DND-41 (cell line): Measurements from ENCODE around the gene SPRYD3.

Source experiments
- ATAC-seq: fragments of 200-7000 bp; cut with Tn5 transposase; 3 replicates; pipeline ENCODE4 v1.9.1; 2021; ENCODE audit warnings: low read depth; ENCODE audit not compliant: insufficient read depth
- DNase-seq: peaks from one replicate; pipeline ENCODE4 v3.0.0-alpha.2; 2020
- H2AFZ ChIP-seq: 2 replicates; pipeline ENCODE4 v1.6.0; 2012; ENCODE audit warnings: low read depth, low read length
- H3K27ac ChIP-seq: 2 replicates; pipeline ENCODE4 v1.5.1; 2012; ENCODE audit warnings: low read length, inconsistent platforms
- H3K27me3 ChIP-seq: fragments of 200-600 bp; sonication (generic); 2 replicates; pipeline ENCODE4 v1.6.0; 2012; ENCODE audit warnings: low read length, mild to moderate bottlenecking, inconsistent platforms; ENCODE audit not compliant: insufficient read depth, poor library complexity
- H3K36me3 ChIP-seq: 2 replicates; pipeline ENCODE4 v1.5.1; 2012; ENCODE audit warnings: low read length, inconsistent platforms; ENCODE audit not compliant: insufficient read depth
- H3K4me1 ChIP-seq: 2 replicates; pipeline ENCODE4 v1.5.1; 2012; ENCODE audit warnings: mild to moderate bottlenecking, low read length; ENCODE audit not compliant: insufficient read depth
- H3K4me2 ChIP-seq: 2 replicates; pipeline ENCODE4 v1.6.0; 2012; ENCODE audit warnings: mild to moderate bottlenecking, moderate library complexity, low read length, inconsistent platforms; ENCODE audit not compliant: insufficient read depth
- H3K4me3 ChIP-seq, 2 experiments: fragments of 200-600 bp in 1 of 2; shearing (Covaris generic) in 1 of 2; 2 replicates each; pipeline ENCODE4 v1.5.1; 2012 to 2016; ENCODE audit warnings: inconsistent platforms in 2 of 2, low read length in 2 of 2, mild to moderate bottlenecking in 2 of 2, low read depth in 1 of 2, moderate library complexity in 1 of 2
- H3K79me2 ChIP-seq: 2 replicates; pipeline ENCODE4 v1.6.0; 2012; ENCODE audit warnings: low read length, inconsistent platforms; ENCODE audit not compliant: insufficient read depth
- H3K9ac ChIP-seq: 2 replicates; pipeline ENCODE4 v1.6.0; 2012; ENCODE audit warnings: low read depth, mild to moderate bottlenecking, inconsistent platforms, low read length, moderate library complexity
- H3K9me3 ChIP-seq: 2 replicates; pipeline ENCODE4 v1.5.1; 2012; ENCODE audit warnings: low read length, moderate library complexity, mild to moderate bottlenecking, inconsistent platforms; ENCODE audit not compliant: insufficient read depth, severe bottlenecking
- H4K20me1 ChIP-seq: 2 replicates; pipeline ENCODE4 v1.6.0; 2012; ENCODE audit warnings: low read length; ENCODE audit not compliant: insufficient read depth
- CTCF ChIP-seq: IDR thresholded peaks from 2 replicates; pipeline ENCODE4 v1.5.1; 2012; ENCODE audit warnings: borderline replicate concordance, low read length, moderate library complexity, mild to moderate bottlenecking; ENCODE audit not compliant: poor library complexity, severe bottlenecking; ENCODE audit errors: extremely low read depth
- EZH2 ChIP-seq: IDR thresholded peaks from 3 replicates; pipeline ENCODE4 v1.6.1; 2012; ENCODE audit warnings: borderline replicate concordance, low read depth, mild to moderate bottlenecking, moderate library complexity, low read length, inconsistent platforms; ENCODE audit not compliant: severe bottlenecking

Gene SPRYD3

DNA sequence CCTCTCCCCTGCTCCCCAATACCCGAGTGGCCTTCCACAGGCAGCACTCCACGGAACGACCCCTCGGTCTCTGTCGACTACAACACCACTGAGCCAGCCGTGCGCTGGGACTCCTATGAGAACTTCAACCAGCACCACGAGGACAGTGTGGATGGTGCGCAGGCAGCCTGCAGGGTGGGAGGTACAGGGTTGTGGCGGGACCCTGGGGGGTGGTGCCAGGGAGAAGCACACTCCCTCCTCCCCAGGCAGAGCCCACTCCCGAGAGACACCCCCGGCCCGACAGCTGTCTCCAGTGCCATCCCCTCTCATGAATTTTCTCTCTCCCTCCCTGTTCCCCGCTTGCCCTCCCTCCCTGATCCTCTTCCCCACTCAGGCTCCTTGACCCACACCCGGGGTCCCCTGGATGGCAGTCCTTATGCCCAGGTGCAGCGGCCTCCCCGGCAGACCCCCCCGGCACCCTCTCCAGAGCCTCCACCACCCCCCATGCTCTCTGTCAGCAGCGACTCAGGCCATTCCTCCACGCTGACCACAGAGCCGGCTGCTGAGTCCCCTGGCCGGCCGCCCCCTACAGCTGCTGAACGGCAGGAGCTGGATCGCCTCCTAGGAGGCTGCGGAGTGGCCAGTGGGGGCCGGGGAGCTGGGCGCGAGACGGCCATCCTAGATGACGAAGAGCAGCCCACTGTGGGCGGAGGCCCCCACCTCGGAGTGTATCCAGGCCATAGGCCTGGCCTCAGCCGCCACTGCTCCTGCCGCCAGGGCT is 20.3 kb downstream of the SPRYD3 start:
- no peaks in the 10 kb centered on the region for H4K20me1 ChIP-seq
- H3K4me1 ChIP-seq, result no peaks in the 10 kb centered on the region
- no peak overlapping the region for H3K9ac ChIP-seq
- TF ChIP-seq EZH2 (no peak), CTCF (no peak)
- H3K27ac ChIP-seq, result no peak overlapping the region
- DNase-seq, result no peak
- no peaks in the 10 kb centered on the region for H3K79me2 ChIP-seq
- no peak overlapping the region for H2AFZ ChIP-seq
- H3K36me3 ChIP-seq, result no peaks in the 10 kb centered on the region
- H3K9me3 ChIP-seq, result no peaks in the 10 kb centered on the region
- ATAC-seq, result no peak
- no peaks in the 10 kb centered on the region for H3K27me3 ChIP-seq
- H3K4me2 ChIP-seq, result no peak overlapping the region
- no peak overlapping the region for H3K4me3 ChIP-seq

DNA sequence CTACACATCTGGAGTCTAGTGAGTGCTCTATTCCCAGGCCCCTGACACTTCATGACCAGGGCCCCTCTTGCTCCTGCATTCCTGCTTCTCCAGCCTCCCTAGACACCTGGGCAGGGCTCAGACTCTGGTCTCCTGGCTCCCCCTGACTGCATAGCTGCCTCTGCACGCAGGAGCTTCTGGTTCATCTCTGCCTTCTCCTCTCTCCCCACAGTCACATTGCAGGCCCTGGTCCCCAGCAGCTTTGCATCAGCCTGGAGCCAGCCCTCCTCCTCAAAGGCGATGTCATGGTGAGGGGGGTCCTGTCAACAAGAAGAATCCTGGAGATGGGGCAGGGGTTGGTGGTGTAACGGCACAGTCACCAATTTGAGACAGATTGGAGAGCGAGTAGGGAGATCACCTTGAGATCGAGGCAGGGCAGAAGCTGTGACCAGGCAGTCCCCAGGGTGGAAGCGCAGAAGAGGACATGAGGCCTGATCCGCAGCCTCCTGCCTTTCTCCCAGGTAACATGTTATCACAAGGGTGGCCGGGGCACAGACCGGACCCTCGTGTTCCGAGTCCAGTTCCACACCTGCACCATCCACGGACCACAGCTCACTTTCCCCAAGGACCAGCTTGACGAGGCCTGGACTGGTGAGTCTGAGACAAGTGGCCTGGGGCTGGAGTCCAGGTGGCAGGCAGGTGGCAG is 21.2 kb downstream of the SPRYD3 start:
- H3K9ac ChIP-seq, result no peak overlapping the region
- TF ChIP-seq EZH2 (no peak), CTCF (no peak)
- no peak overlapping the region for H3K4me2 ChIP-seq
- DNase-seq (no peak), ATAC-seq (no peak)
- no peaks in the 10 kb centered on the region for H3K27me3 ChIP-seq
- no peak overlapping the region for H3K4me3 ChIP-seq
- no peak overlapping the region for H3K27ac ChIP-seq
- no peaks in the 10 kb centered on the region for H3K4me1 ChIP-seq
- no peaks in the 10 kb centered on the region for H3K79me2 ChIP-seq
- H2AFZ ChIP-seq, result no peak overlapping the region
- no peaks in the 10 kb centered on the region for H3K9me3 ChIP-seq
- no peaks in the 10 kb centered on the region for H3K36me3 ChIP-seq
- no peaks in the 10 kb centered on the region for H4K20me1 ChIP-seq

DNA sequence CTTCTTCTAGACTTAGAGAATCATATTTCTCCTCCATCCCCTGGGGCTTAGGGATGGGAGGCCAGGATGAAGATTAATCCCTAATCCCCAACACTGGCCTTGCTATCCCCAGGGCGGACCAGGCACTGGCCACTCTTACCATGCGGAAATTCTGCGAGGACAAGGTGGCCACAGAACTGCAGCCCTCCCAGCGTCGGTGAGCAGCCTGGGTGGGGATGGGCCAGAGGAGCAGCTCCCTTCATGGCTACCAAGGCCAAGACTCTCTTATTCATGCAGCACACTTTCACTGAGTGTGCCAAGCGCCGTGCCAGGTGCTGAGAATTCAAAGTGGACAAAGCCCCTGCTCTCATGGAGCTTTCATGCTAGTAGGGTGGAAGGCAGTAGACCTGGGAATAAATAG is 22.3 kb downstream of the SPRYD3 start:
- H2AFZ ChIP-seq, result no peak overlapping the region
- H3K9ac ChIP-seq, result no peak overlapping the region
- H3K4me3 ChIP-seq, result no peak overlapping the region
- H3K27ac ChIP-seq, result no peak overlapping the region
- H3K27me3 ChIP-seq, result no peaks in the 10 kb centered on the region
- no peaks in the 10 kb centered on the region for H3K79me2 ChIP-seq
- no peaks in the 10 kb centered on the region for H4K20me1 ChIP-seq
- no peak for ATAC-seq
- no peak for TF ChIP-seq EZH2
- H3K9me3 ChIP-seq, result no peaks in the 10 kb centered on the region
- no peak for DNase-seq
- H3K36me3 ChIP-seq, result no peaks in the 10 kb centered on the region
- H3K4me2 ChIP-seq, result no peak overlapping the region
- H3K4me1 ChIP-seq, result no peaks in the 10 kb centered on the region

DNA sequence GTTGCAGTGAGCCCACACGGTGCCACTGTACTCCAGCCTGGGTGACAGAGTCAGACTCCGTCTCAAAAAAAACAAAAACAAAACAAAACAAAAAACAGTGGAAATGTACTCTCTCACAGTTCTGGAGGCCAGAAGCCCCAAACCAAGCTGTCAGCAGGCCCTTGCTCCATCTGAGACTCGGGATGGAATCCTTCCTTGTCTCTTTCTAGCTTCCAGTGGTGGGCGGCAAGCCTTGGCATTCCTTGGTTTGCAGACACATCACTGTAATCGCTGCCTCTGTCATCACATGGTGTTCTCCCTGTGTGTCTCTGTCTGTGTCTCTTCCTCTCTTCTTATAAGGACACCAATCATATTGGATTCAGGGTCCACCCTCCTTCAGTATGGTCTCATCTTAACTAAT is 22.9 kb downstream of the SPRYD3 start:
- TF ChIP-seq CTCF (no peak), EZH2 (no peak)
- no peak overlapping the region for H2AFZ ChIP-seq
- H3K27me3 ChIP-seq, result no peaks in the 10 kb centered on the region
- H3K9ac ChIP-seq, result no peak overlapping the region
- H3K4me2 ChIP-seq, result no peak overlapping the region
- no peaks in the 10 kb centered on the region for H3K79me2 ChIP-seq
- no peaks in the 10 kb centered on the region for H3K9me3 ChIP-seq
- no peak for DNase-seq
- H3K27ac ChIP-seq, result no peak overlapping the region
- no peak for ATAC-seq
- no peaks in the 10 kb centered on the region for H3K36me3 ChIP-seq
- H3K4me3 ChIP-seq, result no peak overlapping the region
- no peaks in the 10 kb centered on the region for H3K4me1 ChIP-seq
- H4K20me1 ChIP-seq, result no peaks in the 10 kb centered on the region
